Frontal cortex (tissue), 4 donors: ENCODE measurements around the gene WNT3. TPM values are rescaled to one million over a fixed set of nuclear protein-coding genes. Genes with fewer than 3 reads are reported as not detected.
A peak's percentile ranks its signal among the peaks of the same experiment; 100 is the strongest.

Experiments used
- DNase-seq, 2 donors: peaks; one replicate each; pipeline ENCODE4 v3.0.0; 2012; ENCODE audit warnings: low spot score in 2 of 2
- FAIRE-seq: peaks from 2 replicates; lab custom pipeline; 2012; peaks lifted over from hg19 to GRCh38; lab: Jason Lieb, UNC
- total RNA-seq: library from RNA; depleted of rRNA; stranded (reverse); fragments of >200 nt; gene quantifications from one replicate; pipeline ENCODE4 v1.2.3, GENCODE V29; 2014
- donor health status: control.
- donor health status: control.
- donor health status: control.

Gene WNT3
- total RNA-seq, 1 donor from 2014 or later: 6.1 TPM

DNA sequence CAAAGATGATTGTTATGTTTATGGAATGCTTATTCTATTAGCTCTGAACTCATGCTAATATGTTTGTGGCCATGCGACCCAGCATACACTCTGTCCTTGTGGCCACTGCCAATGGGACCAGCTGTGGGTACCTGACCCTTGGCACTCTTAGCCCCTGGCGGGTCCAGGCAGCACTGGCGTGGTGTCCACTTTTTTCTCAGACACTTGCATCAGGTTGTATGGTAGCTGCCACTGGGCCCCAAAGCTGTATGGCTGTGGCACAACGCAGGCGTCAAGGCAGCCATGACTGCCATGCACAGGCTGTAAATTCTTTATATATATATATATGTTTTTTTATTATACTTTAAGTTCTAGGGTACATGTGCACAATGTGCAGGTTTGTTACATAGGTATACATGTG is 20.7 kb upstream of the WNT3 start:
- no peak for DNase-seq
- no peak for FAIRE-seq

DNA sequence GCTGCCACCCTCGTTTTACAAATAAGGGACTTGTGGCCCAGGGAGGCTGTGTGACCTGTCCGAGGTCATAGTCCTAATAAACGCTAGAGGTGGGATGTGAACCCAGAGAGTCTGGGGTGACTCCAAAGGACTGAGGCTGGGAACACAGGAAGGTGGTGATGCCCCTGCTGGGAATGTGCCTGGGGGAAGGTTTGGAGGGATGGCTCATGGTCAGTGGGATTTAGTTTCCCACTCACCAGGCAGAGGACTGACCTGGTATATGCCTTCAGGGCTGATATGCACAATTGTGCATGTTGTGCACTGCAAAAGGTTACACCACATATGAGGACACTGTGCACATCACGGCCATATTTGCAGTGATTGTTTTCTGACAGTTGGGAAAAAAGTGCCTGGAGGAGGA is 19.0 kb upstream of the WNT3 start:
- FAIRE-seq: no peak

DNA sequence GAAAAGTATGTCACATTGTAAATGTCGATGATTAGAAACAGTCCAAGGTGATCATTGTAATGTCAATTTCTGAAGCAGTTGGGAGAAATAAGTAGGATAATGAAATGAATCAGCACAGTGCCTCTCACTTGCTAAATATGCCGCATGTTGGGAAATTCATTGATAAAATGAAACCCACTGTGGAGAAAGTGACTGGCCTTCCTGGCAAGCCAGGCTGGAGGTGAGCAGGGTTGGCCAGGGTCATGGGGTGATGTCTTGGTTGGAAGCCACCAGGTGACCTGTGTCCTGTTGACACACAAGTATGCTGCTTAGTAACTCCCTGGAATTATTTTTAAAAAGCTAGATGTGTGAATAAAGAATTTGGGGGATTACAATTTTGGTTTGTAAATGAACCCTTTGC is 18.0 kb upstream of the WNT3 start:
- FAIRE-seq (no peak), DNase-seq (no peak)

More for the DNA sequence above, 19.0 kb upstream of the WNT3 start:
- no peak for DNase-seq

DNA sequence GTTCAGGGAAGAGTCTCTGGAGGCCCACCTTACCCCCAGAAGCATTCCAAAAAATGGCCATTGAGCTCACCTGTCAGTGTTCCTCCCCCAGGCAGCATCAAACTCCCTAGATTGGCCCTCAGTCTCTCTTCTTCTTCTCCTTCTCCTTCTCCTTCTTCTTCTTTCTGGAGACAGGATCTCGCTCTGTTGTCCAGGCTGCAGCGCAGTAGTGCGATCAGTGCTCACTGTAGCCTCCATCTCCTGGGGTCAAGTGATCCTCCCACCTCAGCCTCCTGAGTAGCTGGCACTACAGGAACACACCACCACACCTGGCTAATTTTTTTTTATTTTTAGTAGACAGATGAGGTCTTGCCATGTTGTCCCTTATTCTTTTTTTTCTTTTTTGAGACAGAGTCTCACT is 16.4 kb upstream of the WNT3 start:
- DNase-seq (no peak), FAIRE-seq (no peak)

DNA sequence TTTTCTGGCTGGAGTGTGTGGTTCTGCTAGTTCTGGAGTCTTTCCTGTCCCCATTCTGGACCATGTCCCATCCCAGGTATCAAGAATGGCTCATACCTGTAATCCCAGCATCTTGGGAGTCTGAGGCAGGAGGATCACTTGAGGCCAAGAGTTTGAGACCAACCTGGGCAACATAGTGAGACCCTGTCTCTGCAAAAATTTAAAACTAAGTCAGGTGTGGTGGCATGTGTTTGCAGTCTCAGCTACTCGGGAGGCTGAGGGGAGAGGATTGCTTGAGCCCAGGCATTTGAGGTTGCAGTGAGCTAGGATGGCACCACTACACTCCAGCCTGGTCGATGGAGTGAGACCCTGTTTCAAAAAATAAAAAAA is 15.3 kb upstream of the WNT3 start:
- FAIRE-seq (no peak), DNase-seq (no peak)

DNA sequence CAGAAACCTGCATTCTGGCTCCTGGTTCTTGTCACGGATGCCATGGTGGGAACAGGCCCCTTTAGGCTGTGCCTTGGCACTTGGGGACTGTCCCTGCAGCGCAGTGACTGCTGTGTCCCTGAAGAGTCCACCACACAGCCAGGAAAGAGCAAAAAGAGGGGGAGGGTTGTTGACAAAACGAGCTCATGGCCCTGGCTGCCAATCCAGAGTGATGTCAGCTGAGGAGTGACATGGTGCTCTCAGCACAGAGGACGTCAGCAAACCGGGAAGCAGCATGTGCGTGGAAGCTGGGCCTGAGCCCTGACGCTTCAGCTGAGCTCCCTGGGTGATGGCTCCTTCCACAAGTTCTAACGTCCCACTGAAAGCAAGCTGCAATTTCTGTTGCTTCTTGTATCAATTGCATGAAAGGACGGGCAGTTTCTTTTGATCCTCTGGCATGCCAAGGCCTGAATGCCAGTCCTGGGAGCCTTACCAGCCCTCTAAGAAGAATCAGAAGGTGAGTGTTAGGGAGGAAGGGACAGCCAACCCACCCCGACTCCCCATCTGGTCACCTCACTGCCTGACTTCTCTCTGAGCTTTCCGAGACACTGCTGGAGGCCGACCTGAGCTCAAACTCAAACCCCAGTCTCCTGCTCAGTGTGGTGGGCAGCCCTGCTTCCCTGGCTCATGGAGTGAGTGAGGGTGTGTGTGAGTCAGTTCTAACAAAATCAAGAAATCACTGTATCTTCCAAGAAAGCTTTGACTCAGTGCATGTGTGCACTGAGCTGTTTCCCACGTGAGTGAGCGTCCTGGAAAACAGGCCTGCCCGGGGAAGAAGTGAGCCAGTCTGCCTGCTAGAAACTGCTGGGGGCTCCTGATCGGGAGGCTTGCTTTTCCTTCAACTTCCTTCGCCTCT is 14.7 kb upstream of the WNT3 start:
- DNase-seq (peak in 1 of 2 donors; percentile 58), FAIRE-seq (no peak)

DNA sequence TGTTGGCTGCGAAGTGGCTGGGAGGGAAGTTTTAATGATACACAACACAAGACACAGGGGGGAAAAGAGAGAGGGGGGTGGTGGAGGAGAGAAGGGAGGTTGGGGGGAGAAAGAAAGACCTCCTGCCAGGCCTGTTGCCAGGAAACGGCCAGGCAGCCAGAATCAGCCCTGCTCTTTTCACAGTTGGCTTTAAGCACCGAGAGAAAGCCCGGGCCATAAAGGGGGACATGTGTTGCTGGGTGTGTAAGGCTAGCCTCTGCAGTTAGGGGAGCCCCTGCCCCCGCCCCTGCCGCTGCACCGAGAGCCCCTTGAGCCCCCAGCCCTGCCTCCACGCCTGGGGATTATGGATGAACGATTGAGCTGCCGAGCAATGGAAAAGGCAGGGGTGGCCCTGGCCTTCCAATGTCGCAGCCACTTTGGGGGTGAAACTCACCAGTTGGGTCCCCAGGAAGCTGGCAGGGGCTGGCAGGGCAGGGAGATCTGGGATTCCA is 13.9 kb upstream of the WNT3 start:
- DNase-seq (no peak), FAIRE-seq (no peak)

DNA sequence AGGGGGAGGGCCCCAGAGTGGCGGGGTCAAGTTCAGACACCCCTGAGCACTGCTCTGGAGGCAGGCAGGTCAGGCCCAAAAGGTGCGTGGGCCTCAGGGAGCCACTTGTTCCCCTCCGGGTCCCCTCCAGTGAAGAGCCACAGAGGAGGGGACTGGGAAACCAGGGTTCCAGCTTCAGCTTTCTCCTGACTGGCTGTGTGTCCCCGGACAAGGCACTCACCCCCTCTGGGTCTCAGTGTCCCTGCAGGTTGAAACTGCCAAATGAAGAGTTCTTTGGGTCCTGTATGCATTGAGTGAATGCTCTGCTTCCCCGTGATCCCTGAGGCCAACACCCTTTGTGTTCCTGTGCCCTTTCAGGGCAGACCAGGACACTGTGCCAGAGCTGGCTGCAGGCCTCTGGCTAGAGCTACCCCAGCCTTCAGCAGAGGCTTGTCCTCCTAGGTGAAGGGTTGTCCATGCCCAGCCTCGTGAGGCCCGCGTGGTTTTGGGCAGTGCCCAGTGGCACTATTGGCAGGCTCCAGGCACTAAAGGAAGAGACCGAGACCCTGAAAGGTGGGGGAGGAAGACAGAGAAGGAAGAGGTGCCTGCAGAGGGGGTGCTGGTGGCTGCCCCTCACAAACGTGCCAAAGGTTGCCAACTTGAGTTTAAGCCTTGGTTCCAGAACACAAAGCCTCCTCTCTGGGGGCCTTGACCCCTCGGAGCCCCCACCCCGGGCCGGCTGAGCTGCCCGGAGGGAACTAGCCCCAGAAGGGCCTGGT is 13.3 kb upstream of the WNT3 start:
- FAIRE-seq (no peak), DNase-seq (no peak)

DNA sequence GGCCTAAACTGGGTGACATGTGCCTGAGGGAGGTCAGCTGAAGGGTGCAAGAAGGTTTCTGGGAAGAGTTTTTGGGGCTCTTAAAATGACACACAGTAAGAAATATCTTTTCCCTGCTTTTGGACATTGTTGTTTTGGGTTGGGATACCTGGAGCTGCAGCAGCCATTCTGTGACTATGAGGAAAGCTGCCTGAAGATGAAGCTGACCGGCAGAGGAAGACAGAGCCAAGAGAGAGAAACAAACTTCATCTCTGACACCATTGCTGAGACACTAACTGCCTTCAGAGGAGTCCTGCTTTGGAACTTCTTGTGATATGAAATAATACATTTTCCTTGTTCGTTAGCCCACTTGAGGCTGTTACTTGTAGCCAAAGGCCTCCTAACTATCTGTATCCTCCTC is 8.8 kb upstream of the WNT3 start:
- FAIRE-seq: no peak

DNA sequence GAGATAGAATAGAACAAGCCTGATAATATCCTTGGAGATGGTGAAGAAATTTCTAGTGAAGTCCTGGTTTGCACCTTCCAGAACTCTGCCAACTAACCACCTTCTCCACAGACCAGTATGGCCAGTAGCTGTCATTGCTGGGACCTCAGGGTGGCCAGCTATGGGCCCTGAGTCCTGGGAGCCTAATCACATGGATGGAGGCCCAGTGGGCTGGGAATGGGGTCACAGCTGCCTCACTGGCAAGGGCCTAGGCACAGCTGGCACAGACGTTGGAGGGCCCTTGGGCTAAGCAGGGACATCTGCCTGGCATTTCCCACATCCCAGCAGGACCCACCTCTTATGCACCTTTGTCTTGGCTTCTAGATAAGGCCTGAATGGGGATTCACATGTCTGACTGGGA is 7.6 kb upstream of the WNT3 start:
- FAIRE-seq (no peak), DNase-seq (no peak)

More for the DNA sequence above, 8.8 kb upstream of the WNT3 start:
- no peak for DNase-seq

DNA sequence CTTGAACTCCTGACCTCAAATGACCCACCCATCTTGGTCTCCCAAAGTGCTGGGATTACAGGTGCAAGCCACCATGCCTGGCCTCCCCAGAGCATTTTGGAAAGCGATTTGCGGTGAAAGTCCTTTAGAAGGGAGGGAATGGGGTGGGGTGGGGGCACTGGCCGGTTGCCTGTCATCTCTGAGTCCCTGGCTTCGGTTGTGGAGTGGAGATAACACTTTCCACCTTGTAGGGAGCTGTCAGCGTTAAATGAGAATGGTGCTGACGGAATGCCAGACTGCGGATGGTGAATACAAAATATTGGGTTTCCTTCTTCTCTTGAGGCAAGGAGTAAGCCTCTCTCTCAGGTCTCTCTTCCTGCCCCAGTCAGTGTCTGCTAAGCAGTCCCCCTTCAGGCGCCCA is 5.2 kb upstream of the WNT3 start:
- DNase-seq (no peak), FAIRE-seq (no peak)

DNA sequence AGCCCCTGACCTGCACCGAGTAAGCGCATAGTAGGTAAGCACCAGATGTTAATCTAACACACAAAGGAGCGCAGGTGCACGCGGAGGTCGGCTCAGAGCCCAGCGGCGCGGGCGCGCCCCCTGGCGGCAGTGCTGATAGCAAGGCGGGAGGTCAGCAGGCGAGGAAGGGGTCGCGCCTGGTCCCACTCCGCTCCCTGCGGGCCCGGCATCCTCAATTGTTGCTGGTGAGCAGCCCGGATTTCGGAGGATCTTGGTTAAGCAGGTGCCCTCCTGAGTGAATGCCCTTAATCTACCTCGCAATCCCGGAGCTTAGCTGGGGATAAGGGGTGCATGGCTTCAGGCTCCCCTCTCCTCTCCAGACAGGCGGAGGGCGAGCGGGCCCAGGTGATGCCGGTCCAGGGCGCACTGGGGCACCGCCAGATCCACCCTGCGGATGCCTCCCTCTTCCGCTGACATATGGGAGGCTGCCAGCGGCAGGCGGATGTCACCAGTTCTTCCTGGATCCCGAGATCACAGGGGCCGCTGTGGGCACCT is 4.0 kb upstream of the WNT3 start:
- DNase-seq (no peak), FAIRE-seq (no peak)

DNA sequence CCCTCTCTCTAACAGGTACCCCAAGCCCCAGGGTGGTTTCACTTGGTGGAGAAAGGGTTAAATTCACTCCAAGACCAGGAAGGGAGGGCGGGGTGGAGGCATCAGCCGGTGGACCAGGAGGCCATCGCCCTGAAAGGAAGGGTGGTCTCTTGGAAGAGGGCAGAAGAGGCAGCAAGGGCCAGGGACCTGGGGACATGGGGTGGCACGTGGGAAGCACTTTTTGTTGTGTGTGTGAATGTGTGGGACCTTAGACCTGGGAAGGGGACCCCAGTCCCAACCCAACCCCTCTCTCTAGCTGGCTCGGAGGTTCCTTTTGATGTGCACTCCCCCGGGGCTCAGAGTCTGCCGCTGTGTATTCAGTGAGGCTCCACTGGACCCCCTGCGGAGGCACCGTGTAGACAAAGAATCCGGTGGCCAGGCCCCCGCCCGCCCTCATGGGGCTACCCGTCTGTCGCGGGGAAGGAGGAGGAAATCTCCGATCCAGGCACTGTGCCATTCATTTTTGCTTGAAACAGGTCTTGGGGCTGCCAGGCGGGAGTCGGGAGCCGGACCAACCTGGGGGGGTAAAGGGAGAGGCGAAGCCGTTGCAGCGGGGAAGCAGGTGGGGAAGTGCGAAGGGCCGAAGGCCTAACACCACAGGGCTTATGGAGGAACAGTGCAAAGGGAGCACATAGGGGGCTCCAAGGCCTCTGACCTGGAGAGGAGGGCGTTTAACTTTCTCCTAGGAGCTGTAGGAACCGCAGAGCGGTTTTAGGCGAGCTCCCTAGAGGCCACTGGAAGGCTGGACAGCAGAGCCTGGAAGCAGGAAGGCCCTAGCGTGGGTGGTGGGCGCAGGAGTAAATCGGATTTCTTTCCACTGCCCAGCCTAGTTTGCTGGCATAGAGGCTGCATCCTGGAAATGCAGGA is 3.2 kb upstream of the WNT3 start:
- DNase-seq (no peak), FAIRE-seq (no peak)

DNA sequence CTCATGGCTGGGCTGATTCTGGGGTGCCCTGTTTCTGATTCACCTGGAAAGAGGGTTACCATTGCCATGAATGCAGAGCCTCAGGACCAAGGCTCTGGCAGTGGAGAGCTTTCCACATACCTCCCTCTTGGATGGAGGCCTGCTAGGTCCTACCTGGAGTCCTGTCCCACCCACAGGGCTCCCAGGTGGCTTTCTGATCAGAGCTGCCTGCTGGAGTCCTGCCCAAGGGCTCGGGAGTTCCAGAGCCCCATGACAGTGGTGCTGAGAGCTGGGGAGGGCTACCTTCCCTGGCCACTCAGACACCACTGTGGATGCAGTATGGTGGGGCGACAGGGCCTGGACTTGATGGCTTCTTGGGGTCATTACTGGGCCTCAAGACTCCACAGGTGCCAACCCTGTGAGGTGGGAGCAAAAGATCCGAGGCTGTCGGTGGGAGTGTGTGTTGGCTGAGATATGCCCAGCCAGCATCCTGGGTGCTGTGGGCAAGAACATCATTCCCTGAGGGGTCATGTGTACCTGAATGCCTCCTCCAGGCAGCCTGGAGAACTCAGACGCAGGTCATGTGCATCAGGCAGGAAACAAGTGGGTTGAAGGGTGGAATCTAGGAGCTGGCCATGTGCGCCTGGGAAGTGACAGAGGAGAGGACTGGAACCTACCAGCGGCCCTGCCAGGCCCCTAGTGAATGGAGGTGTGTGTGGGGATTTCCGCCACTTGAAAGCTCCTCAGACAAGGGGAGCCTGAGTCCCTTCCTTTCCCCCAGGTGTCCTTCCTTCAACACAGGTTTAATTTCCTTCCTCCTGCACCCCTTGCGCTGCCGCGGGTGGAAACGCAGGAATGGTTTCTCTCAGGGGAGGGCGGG is 2.3 kb upstream of the WNT3 start:
- DNase-seq (no peak), FAIRE-seq (no peak)

DNA sequence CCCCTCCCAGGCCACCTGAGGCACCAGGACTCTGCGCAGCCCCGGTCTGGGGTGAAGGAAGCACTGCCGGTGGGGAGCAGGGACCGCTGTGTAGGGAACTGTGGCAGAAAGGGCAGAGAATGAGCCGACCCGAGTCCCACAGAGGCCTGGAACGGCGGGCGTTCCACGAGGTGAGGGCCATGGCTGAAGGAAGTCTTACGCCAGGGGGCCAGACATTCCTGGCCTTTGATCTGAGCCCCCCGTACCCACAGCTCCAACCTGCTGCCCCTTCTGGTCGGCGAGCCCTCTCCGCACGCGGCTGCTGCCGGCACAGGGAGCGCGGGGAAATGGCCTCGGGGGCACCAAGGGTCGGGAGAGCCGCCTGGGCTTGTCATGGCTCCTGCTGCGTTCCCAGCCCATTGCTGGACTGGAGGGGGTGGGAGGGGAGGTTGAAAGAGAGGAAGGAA is 1.4 kb upstream of the WNT3 start:
- DNase-seq (no peak), FAIRE-seq (no peak)

DNA sequence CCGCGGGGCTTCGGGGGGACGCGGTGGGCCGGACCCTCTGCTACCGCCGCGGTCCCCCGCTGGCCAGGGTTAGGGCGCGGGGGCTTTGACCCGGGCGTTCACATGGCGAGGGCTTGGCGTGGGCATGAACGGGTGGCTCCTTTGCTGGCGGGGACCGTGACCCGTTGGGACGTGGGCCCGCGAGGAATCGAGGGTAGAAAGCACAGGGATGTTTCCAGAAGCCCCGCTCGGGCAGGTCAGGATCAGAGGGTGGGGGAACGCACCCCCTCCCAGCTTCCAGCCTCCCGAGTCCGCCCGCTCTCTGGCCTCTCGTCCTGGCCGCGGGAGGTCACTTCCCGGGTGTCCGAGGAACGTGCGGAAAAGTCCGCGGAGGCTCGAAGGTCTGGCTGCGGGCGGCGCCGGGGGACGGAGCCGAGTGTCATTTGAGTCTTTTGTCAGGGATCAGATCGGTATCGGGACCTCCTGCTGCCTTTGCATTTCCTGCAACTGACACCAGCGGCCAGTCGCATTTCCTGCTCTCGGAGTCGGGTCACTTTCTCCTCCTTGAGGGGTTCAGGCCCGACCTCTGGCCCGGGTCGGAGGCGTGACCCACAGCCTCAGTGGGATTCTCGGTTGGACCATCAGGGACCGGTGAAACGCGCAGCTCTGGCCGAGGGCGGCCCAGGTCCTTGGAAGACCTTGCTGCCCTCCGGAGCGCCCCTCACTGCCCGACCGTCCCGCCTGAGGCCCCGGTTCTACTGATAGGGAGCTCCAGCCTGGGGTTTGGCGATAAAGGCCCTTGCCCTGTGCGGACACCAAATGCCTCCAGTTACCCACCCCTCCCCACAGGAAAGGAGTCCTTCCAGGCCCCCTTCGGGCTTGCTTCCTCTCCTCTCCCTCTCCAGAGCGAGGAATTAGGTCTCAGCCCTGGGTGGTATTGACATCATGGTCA is 702 bp upstream of the WNT3 start:
- FAIRE-seq (no peak), DNase-seq (peak; percentile 46 to 48)

DNA sequence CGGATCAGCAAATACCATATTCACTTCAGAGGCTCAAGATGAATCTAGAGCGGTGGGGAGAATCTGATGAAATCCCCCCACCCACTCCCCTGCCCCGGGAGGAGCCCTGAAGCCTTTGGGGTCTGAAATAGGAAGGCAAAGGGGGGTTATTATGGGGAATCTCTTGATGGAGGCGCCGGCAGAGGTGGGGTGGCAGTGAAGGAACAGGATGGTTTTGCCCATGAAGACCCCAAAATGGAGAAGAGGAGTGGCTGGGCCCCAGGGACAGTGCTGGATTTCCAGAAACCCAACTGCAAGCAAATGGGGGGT is 637 bp downstream of the WNT3 start:
- no peak for FAIRE-seq

More for the DNA sequence above, 637 bp downstream of the WNT3 start:
- DNase-seq: no peak
